ENCODE results near the gene ITIH1. TPM values are rescaled to one million over a fixed set of nuclear protein-coding genes. Genes with fewer than 3 reads are reported as not detected.

ITIH1 gene, protein sequence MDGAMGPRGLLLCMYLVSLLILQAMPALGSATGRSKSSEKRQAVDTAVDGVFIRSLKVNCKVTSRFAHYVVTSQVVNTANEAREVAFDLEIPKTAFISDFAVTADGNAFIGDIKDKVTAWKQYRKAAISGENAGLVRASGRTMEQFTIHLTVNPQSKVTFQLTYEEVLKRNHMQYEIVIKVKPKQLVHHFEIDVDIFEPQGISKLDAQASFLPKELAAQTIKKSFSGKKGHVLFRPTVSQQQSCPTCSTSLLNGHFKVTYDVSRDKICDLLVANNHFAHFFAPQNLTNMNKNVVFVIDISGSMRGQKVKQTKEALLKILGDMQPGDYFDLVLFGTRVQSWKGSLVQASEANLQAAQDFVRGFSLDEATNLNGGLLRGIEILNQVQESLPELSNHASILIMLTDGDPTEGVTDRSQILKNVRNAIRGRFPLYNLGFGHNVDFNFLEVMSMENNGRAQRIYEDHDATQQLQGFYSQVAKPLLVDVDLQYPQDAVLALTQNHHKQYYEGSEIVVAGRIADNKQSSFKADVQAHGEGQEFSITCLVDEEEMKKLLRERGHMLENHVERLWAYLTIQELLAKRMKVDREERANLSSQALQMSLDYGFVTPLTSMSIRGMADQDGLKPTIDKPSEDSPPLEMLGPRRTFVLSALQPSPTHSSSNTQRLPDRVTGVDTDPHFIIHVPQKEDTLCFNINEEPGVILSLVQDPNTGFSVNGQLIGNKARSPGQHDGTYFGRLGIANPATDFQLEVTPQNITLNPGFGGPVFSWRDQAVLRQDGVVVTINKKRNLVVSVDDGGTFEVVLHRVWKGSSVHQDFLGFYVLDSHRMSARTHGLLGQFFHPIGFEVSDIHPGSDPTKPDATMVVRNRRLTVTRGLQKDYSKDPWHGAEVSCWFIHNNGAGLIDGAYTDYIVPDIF
- not detected in 2 replicates for total RNA-seq

DNA sequence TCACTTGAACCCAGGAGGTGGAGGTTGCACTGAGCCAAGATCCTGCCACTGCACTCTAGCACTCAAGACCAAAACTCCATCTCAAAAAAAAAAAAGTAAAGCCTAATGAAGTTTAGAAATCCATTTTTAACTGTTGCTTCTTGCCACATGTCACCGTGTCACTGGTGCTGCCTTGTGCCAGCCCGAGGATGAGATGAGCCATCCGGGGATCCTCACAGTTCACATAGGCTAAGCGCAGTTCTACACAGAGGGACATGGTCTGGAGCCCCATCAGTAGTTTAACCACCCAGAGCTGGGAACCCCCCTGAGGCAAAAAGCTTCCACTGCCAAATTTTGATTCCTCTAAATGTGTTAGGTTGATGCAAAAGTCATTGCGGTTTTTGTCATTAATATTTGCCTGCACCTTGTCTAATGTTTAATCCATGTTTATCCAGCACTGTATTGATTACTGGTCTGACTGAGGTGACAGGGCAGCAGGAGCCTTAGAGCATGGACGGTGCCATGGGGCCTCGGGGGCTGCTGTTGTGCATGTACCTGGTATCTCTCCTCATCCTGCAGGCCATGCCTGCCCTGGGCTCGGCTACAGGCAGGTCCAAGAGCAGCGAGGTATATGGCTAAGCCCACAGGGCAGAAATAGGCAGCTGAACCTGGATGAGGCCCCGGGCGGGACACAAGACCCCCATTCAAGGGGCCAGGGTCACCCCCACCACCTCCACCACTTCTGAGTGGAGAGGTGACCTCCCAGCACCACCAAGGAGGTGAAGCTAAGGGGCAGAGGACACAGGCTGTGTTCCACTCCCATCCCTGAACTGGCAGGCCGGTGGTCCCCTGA is at the start of gene ITIH1:
Gene ITIH1 (plus strand): TSS at position 473 of the 832 bp plus-strand sequence. CDS start 17 bp downstream, at position 490.

DNA sequence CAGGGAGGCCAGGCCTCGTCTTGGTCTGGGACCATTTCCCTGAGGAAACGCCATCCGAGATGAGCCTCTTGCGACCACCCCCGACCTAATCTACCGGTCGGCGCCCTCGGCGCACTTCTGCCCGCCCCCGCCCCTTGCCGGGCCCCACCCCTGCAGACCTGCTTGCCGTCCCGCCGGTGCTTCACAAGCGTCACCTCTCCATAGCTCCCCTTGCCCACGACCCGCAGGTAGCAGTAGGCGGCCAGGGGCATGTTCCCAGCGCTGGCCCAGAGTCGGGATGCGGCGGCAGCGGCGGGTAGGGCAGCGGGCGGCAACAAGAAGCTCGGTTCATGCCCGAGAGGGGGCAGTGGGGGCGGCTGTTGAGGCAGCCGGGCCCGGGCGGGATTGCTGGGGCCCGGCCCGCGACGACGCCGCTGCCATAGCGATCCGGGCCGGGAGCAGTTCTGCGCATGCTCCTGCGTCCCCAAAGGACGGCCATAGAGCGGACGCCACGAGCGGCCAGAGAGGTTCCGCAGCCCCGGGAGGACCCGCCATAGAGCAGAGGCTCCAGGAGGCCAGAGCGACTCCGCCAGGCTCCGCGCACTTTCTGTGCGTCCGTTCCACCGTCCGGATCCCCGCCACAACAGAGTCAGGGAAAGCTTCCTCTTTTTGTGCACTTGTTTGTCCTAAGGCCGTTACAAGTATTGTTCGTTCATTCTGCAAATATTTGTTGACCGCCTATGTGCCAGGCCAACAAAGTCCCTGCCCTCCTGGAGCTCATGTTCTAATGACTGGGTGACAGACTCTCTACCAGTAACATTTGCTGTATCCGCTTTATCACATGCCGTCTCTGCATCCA is 6.7 kb upstream of the ITIH1 start, which contains the start of gene NEK4:
Gene NEK4 (minus strand): TSS at position 445 of the 838 bp plus-strand sequence. CDS start 194 bp downstream, at position 251.

DNA sequence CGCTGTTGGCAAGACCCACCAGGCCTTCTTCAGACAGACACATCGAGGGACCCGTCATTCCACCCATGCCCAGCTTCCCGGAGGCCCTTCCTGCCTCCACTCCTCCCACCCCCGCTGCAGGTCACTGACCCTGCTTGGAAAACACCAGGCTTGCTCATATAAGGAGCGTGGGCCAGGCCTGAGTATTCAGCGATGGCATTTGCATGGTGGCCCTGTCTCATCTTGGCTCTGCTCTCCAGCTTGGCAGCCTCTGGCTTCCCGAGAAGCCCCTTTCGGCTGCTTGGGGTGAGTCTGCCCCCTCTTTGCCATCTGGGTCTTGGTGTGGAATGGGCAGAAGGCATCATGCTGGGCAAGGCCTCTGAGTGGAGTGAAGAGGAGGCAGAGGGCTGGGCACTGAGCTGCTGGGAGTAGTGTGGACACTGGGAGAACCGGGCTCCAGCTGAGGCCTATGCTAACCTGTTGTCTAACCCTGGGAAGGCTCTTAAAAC is 17.3 kb downstream of the ITIH1 start, which contains the start of gene ITIH3:
Gene ITIH3 (plus strand): TSS at position 185 of the 488 bp plus-strand sequence. CDS start 8 bp downstream, at position 193.

DNA sequence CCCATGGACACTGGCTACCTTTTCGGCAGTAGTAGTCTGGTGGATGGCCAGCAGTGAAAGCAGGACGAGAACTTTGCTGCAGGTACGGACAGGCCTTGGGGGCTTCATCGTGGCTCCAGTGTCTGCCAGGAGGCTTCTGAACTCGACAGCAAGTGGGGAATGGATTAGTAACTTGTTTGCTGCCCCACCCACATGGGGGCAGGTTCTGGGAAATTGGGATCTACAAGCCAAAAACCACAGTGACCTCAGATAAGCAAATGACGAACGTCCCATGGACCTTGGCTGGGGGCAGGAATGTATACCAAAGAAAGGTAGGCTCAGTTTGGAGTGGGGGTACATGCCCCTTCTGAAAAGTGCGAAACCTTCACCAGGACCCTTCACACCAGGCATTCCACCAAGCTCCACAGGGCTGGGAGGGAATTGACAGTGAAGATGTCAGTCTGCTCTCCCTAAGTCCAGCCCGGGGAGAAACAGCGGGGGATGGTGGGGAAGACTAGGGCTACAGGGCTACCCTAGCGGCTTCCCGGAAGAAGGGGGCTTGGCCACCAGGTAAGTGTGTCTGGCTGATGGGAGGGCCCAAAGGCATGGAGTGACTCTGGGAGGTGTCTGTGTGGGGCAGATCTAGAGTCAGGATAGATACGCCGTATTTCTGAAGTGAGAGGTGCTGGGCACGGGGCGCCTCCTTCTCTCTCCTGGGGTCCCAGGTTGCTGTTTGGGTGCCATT is 53.3 kb downstream of the ITIH1 start, which contains the start of gene ITIH4:
Gene ITIH4 (minus strand): TSS at position 138 of the 724 bp plus-strand sequence. CDS start 30 bp downstream, at position 108.

DNA sequence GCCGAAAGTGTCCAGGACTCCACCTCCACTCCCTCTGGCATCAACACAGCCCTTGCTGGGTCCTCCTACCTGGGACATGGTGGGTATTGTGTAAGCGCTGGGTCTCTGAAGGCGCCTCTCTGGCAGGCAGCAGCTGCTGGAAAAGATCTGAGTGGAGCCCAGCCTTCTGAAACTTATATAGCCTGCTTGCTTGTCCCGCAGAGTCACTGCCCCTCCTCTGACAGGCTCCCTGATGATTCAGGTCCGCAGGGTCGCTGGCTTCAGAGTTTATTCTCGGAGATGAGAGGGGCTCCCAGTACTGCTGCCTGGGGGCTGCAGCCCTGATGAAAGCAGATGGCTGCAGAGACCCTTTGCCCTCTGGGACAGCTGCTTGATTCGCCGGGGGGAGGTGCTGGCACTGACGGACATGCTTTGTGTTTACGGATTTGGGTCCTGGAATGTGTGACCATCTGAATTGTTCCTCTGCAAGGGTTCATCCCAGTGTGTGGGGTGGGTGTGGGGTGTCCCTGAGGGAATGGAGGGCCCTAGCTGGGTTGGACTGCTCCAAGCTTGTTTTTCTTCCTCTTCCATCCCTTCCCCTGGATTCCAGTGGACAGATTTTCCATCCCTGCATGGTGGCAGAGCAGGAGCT is 57.6 kb downstream of the ITIH1 start, which contains the start of gene MUSTN1:
Gene MUSTN1 (minus strand): TSS at position 149 of the 631 bp plus-strand sequence. CDS start 71 bp downstream, at position 78.

Other genes starting within 250 kb of the ITIH1 start
- gene NT5DC2, start 243.7 kb upstream of the ITIH1 start, total RNA-seq: 16.7 and 64.4 TPM in 2 replicates
- gene UQCC5, start 241.0 kb upstream of the ITIH1 start, total RNA-seq: 3.1 and 8.5 TPM in 2 replicates
- 70.1 and 109 TPM in 2 replicates for gene PBRM1, start 91.7 kb upstream of the ITIH1 start, total RNA-seq
- gene GNL3, start 91.6 kb upstream of the ITIH1 start, total RNA-seq: 186 and 219 TPM in 2 replicates
- 60.1 and 73.4 TPM in 2 replicates for gene GLT8D1, start 71.8 kb upstream of the ITIH1 start, total RNA-seq
- gene SPCS1, start 71.5 kb upstream of the ITIH1 start, total RNA-seq: 56.8 and 72.8 TPM in 2 replicates
- gene NEK4, start 6.7 kb upstream of the ITIH1 start, total RNA-seq: 21.5 and 28.1 TPM in 2 replicates
- not detected in 2 replicates for gene ITIH3, start 17.2 kb downstream of the ITIH1 start, total RNA-seq
- gene ITIH4, start 53.1 kb downstream of the ITIH1 start, total RNA-seq: 0.34 and 2.5 TPM in 2 replicates
- not detected in 2 replicates for gene MUSTN1, start 57.4 kb downstream of the ITIH1 start, total RNA-seq
- 9.2 and 17.7 TPM in 2 replicates for gene STIMATE, start 119.9 kb downstream of the ITIH1 start, total RNA-seq